ENCODE results near the gene LANCL3. TPM values are rescaled to one million over a fixed set of nuclear protein-coding genes. Genes with fewer than 3 reads are reported as not detected.

Gene LANCL3
- total RNA-seq, 4 donors from 2014 or later = under 0.01 to 0.88 (median 0.58) TPM

GRCh38 chrX:37609727-37610126 lies 38.3 kb downstream of the LANCL3 start:
- TF ChIP-seq CTCF (IDR thresholded peaks at IDR 0.05; ENCODE audit: low read depth) = no peak

GRCh38 chrX:37613933-37614332 lies 42.5 kb downstream of the LANCL3 start:
- no peak for TF ChIP-seq CTCF (IDR thresholded peaks at IDR 0.05; ENCODE audit: low read depth)

GRCh38 chrX:37627602-37628001 lies 56.1 kb downstream of the LANCL3 start:
- TF ChIP-seq CTCF (IDR thresholded peaks at IDR 0.05; ENCODE audit: low read depth) = no peak

- no peak for TF ChIP-seq CTCF (IDR thresholded peaks at IDR 0.05; ENCODE audit: low read depth)
Observed at GRCh38 chrX:37638047-37638446, 66.6 kb downstream of the LANCL3 start.

- no peak for TF ChIP-seq CTCF (IDR thresholded peaks at IDR 0.05; ENCODE audit: low read depth)
Observed at GRCh38 chrX:37640142-37640541, 68.7 kb downstream of the LANCL3 start.

- TF ChIP-seq CTCF (IDR thresholded peaks at IDR 0.05; ENCODE audit: low read depth) = no peak
Observed at GRCh38 chrX:37641859-37642258, 70.4 kb downstream of the LANCL3 start.

- no peak for TF ChIP-seq CTCF (IDR thresholded peaks at IDR 0.05; ENCODE audit: low read depth)
Observed at GRCh38 chrX:37644381-37645305, 73.2 kb downstream of the LANCL3 start.
